ENCODE measurements around the gene EHBP1L1. TPM values are rescaled to one million over a fixed set of nuclear protein-coding genes. Genes with fewer than 3 reads are reported as not detected.

EHBP1L1 gene
- total RNA-seq, 1 donor from 2014 or later, result 43.5 TPM

DNA sequence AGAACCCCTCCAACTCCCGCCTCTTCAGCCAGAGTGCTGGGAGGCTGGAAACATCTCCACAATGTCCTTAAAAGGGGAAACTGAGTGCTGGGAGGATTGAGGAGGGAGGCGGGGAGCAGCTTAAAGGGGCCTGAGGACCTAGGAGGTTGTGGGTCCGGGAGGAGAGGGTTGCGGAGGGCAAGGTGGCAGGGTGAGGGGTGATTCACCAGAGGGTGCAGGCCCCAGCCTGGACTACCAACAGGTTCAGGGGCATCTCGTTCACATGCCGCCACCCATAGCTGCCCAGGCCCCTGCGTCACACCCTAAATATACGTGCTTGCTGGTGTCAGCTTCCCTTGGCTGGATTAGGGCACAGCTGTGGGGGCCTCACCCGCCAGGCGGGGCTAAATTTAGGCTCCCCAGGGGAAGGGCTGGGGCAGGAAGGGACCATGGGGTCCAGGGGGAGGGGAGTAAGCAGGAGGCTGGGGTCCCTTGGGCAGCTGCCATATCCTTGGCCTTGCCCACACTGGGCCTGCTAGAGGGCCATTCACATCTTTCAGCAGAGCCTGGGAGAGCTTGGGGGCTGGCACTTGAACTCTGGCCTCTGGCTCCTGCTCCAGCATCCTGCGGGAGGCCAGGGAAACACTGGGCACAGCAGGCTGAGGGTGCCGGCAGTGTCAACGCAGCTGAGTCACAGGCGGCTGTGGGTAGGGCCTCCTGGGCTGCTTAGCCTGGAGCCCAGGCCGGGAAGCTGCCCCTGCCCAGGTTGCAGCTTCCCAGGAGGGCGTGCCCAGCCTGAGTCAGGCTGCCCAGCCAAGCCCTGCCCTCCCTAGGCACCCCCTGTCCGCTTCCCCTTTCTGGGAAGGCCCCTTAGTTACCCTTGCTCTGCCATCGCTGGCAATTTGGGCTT is 1.3 kb downstream of the EHBP1L1 start:
- DNase-seq (ENCODE audit: low read depth, low spot score), result no peak

DNA sequence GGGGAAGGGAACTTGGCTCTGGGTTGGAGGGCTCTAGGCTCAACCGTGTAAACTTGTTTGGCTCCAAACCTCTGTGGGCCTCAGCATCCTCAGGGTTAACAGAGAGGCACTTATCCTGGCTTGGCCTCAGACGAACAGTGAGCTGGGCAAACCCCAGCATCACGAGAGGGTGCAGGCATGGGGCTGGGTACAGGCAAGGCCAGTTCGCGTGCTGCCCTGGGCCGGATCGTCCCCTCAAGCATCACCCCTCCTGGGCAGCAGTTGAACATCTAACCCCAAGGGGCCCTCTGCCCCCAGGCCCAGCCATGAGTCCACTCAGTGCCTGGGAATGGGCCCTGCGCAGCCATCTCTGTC is 1.9 kb downstream of the EHBP1L1 start:
- no peak for DNase-seq (ENCODE audit: low read depth, low spot score)

DNA sequence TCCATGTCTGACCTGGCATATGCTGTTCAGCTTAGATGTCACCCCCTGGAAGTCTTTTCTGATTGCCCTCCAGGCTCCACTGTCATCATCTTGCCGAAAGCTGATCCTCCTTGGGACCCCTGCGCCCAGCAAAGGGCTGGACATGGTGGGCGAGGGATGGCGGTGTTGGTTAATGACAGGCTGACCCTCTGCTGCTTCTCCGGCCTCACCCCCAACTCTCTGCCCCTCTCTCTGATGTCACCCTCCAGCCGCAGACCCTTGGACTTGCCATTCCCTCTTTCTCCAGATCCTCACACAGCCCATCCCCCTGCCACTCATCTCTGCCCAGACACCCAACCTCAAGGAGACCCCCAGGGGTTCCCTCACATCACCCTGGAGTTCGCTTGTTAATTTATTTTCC is 2.3 kb downstream of the EHBP1L1 start:
- DNase-seq (ENCODE audit: low read depth, low spot score), result no peak

DNA sequence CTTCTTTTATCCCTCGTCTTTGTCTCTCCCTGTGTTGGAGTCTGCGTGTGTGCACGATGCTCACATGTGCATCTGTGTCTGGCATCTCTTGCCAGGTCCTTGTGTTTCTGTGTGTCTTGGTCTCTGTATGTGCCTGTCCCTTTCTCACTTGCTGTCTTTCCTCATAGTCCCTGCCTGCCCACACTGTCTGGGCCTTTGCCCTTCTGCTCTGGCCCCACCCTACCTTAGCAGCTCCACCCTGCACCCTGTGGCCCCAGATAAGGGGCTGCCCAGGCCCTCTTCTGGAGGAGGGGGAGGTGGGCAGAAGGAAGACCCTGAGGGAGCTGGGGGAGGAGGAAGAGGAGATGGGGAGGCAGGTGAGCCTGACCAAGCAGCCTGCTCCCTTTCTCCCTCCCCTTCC is 2.8 kb downstream of the EHBP1L1 start:
- no peak for DNase-seq (ENCODE audit: low read depth, low spot score)

DNA sequence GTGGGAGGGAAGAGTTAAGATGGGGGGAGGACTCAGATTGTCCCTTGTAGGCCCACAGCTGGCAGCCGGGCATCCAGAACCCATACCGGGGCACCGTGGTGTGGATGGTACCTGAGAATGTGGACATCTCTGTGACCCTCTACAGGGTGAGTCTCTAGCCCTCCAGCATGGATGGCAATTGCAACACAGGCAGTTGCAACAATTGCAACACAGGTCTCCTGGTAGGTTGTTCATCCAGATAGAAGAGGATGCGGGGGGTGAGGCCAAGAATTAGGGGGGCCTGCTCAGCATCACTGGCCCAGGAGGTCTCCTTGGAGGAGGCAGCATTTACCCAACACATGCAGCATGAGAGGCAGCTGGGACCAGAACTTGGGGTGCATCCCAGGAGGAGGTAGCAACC is 3.4 kb downstream of the EHBP1L1 start:
- DNase-seq (ENCODE audit: low read depth, low spot score), result no peak

DNA sequence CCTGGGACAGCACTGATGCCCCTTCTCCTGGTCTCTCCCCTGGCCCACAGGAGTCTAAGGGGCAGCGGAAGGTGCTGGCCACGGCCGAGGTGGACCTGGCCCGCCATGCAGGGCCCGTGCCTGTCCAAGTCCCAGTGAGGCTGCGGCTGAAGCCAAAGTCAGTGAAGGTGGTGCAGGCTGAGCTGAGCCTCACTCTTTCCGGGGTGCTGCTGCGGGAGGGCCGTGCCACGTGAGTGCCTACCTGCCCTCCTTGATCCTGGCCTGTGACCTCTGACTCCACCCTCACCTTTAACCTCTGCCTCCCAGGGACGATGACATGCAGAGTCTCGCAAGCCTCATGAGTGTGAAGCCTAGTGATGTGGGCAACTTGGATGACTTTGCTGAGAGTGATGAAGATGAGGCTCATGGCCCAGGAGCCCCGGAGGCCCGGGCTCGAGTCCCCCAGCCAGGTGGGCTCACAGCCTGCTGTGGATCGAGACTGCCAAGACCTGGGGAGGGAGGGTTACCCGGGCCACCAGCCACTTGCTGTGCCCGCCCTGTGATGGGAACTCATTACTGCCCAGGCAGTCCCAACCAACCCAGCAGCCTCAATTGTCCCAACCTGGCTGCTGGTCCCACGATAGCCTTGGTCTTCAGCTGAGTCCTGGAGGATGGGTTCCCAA is 4.3 kb downstream of the EHBP1L1 start:
- no peak for DNase-seq (ENCODE audit: low read depth, low spot score)

DNA sequence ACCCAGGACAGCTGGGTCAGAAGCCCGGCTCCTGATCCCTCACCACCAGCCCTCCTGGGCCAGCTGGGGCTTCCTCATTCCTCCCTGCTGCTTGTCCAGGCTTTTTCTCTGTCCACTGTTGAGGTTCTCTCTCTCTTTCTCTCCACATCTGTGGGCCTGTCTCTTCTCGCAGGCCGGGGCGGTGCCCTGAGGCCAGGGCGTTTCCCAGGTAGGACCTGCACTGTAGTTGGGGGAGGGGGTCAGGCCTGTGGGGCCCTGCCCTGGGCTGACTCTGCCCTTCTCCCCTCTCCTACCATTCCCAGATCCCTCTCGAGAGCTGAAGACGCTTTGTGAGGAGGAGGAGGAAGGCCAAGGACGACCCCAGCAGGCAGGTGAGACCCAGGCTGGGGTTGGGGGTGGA is 4.9 kb downstream of the EHBP1L1 start:
- DNase-seq (ENCODE audit: low read depth, low spot score), result no peak

DNA sequence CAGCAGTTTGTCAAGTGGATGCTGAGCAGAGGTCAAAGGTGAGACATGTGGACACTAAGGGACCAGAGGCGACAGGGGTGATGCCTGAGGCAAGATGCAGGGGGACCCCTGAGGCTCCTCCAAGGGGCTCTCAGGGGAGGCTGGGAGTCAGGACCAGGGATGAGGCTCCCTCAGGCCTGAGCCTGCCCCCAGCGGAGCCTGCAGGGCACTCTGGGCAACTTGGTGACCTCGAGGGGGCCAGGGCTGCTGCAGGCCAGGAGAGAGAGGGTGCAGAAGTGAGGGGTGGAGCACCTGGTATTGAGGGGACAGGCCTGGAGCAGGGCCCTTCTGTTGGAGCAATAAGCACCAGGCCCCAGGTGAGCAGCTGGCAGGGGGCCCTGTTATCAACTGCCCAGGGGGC is 6.1 kb downstream of the EHBP1L1 start:
- DNase-seq (ENCODE audit: low read depth, low spot score), result no peak

DNA sequence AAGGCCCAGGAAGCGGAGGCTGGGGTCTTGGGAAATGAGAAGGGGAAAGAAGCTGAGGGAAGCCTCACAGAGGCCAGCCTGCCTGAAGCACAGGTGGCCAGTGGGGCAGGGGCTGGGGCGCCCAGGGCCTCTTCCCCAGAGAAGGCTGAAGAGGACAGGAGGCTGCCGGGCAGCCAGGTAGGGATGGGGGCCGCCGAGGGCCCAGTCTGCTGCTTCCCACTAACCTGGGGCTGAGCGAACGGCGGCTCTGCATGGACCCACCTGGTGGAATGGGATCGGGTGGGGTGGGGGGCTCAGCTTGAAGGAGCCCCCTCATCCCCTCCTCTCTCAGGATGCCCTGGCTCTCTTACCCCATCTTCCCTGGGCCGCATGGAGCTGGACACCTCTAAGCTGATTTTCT is 7.7 kb downstream of the EHBP1L1 start:
- no peak for DNase-seq (ENCODE audit: low read depth, low spot score)

DNA sequence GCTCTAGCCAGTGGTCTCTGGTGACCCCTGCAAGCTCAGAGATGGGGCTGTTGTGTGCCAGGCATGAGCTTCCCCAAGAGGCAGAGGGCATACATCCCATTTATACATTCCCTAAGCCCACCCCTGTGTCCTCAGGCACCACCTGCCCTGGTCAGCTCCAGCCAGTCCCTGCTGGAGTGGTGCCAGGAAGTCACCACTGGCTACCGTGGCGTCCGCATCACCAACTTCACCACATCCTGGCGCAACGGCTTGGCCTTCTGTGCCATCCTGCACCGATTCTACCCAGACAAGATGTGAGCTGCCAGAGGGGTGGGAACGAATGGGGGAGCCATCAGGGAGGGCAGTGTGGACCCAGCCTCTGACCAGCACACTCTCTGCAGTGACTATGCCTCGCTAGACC is 8.3 kb downstream of the EHBP1L1 start:
- DNase-seq (ENCODE audit: low read depth, low spot score), result no peak

DNA sequence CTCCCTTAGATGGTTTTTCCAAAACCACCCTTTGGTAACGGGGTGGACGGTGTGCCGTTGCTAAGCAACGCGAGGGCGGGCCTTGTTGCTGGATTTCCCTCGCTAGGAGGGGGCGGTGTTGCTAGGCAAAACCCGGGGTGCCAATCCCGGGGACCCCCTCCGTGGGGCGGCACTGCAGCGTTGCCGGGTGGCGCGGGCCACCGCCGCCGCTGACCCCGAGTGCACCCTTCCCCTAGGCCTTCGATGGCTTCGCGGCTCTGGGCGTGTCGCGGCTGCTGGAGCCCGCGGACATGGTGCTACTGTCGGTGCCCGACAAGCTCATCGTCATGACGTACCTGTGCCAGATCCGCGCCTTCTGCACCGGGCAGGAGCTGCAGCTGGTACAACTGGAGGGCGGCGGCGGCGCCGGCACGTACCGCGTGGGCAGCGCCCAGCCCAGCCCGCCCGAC is 8.9 kb downstream of the EHBP1L1 start:
- no peak for DNase-seq (ENCODE audit: low read depth, low spot score)

DNA sequence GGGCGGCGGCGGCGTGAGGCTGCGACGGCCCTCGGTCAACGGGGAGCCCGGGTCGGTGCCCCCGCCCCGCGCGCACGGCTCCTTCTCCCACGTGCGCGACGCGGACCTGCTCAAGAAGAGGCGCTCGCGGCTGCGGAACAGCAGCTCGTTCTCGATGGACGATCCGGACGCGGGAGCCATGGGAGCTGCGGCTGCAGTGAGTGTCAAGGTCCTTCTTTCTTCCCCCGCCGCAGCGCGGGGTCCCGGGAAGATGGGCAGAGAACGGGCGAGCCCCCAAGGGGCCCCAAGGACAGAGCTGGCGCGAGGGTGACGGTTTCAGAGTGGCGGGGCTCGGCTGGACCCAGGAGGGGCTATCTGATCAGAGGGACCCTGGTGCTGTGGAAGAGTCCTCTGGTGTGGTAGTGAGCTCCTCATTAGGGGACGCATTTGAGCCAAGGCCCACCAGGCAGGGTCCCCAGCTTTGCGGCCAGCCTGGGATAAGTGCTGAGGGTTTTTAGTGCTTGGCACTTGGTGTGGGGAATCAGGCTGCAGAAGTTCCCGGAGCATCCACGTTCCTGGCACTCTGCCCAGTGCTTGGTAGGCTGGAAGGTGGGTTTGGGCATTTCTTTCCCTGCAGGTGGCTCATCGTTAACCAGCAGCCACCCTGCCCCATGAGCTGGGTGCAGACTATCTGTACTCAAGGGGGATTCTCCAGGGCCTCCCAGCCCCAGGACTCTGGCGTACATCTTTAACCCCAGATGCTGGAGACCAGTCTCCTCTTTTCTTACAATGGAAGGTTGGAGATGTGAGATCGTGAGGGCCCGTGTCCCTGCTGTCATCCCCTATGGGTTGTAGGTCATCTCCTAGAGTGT is 9.8 kb downstream of the EHBP1L1 start:
- DNase-seq (ENCODE audit: low read depth, low spot score), result no peak

DNA sequence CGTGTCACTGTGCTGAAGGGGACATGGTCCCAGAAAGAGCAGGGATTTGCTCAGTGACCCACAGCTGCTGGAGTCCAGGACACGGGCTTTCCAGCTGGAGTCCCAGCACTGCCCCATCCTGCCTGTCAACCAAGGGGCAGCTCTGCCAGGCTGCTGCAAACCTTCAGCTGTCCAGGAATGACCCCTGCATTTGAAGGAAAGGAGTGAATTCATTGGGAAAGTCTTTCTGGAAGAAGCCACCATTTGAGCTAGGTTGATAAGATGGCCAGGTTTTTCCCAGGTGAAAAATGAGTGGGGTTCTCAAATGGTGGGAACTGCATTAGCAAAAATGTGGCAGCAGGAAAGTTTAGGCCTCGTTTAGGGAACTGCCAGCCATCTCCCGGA is 10.4 kb downstream of the EHBP1L1 start:
- no peak for DNase-seq (ENCODE audit: low read depth, low spot score)

DNA sequence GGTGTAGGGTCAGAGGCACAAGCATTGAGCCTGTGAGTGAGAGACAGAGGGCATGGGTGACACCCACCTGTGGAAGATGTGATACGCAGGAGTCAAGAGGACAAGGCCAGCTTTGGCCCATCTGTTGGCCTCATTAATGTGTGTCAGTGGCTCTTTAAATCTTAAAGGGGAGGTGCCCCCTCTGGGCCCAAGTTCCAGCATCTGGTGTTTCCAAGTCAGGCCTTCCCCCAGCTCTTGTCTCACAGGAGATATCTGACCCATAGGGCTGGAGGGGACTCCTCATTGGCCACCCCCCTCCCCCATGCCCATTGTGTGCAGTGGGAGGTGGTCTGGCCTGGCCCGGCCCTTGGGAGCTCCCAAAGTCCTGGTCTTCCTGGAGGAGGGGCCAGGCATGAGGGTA is 10.8 kb downstream of the EHBP1L1 start:
- no peak for DNase-seq (ENCODE audit: low read depth, low spot score)

DNA sequence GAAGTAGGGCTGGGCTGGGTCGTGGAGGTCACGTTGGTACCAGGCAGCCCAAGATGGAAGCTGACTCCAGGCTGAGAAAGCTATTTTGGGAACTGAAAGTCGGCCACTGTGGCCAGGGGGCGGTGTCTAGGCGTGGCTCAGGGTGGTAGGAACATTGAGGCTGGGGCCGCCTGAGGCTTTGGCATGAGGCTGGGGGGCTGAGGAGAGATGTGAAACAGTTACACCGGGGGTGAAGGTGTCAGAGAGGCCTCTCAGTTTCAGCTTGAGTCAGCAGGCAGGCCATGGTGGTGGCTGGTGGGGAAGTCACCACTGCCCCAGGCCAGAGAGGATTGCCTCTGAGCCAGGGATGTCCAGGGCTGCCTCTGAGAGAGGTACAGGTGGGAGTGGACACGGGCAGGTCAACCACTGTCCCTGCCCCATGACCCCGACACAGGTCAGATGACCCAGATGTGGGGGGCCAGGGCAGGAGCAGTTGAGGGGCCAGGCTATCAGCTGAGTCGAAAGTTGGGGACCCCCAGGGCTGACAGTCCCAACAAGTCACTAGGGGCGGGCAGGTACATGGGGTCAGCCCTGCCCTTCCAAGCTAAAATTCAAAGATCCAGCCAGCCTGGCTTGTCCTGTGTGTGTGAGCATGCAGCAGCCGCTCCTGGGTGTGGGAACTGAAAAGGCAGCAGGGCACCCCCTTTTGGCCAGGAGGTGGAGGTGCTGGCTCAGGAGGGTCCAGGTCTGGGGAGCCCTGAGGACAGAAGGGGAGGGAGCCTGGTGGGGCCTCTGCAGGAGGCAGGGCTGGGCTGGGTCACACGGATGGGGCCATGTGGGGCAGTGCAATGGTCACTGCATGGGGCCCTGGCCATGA is 12.6 kb downstream of the EHBP1L1 start:
- DNase-seq (ENCODE audit: low read depth, low spot score), result no peak

DNA sequence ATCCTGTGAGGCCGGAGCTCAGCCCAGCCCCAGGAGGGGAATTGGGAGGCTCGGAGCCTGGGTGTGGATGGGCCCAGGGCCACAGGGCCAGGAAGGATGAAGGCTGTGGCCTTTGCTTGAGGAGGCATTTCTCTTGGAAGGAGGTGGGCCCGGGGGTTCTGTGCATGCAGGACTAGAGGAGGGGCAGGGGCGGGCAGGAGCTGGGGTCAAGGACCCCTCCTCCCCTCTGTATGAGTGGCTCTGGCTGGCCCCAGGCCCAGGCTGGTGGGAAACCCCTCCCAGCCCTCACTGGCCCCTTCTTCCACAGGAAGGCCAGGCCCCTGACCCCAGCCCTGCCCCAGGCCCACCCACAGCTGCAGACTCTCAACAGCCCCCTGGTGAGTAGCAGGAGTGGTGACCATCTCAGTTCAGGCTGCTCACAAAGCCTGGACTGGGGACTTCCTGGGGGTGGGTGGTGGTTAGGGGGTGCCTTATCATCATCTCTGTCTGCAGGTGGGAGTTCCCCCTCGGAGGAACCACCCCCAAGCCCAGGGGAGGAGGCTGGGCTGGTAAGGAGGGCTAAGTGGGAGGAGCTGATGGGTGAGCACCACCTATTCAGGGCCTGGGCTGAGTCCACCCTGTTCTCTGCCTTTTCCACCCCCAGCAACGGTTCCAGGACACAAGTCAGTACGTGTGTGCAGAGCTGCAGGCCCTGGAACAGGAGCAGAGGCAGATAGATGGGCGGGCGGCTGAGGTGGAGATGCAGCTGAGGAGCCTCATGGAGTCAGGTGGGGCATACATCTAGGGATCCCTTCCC is 13.8 kb downstream of the EHBP1L1 start:
- DNase-seq (ENCODE audit: low read depth, low spot score), result no peak

DNA sequence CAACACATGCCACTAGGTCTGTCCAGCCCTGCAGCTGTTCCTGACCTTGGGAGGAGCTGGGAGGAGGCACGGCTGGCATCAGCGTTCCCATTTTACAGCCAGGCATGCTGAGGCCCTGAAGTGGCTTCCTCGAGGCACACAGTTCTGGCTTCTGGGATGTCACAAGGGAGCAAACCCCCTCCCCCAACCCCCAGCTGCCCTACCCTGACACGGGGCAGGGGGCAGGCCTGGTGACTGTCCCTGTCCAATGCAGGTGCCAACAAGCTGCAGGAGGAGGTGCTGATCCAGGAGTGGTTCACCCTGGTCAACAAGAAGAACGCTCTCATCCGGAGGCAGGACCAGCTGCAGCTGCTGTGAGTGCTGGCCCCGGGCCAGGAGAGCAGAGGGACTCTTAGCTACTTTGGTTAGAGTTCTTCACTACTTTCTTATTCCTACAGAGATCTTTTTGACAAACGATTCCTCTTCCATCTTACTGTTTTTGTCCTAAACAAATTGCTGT is 14.4 kb downstream of the EHBP1L1 start:
- DNase-seq (ENCODE audit: low read depth, low spot score), result no peak

DNA sequence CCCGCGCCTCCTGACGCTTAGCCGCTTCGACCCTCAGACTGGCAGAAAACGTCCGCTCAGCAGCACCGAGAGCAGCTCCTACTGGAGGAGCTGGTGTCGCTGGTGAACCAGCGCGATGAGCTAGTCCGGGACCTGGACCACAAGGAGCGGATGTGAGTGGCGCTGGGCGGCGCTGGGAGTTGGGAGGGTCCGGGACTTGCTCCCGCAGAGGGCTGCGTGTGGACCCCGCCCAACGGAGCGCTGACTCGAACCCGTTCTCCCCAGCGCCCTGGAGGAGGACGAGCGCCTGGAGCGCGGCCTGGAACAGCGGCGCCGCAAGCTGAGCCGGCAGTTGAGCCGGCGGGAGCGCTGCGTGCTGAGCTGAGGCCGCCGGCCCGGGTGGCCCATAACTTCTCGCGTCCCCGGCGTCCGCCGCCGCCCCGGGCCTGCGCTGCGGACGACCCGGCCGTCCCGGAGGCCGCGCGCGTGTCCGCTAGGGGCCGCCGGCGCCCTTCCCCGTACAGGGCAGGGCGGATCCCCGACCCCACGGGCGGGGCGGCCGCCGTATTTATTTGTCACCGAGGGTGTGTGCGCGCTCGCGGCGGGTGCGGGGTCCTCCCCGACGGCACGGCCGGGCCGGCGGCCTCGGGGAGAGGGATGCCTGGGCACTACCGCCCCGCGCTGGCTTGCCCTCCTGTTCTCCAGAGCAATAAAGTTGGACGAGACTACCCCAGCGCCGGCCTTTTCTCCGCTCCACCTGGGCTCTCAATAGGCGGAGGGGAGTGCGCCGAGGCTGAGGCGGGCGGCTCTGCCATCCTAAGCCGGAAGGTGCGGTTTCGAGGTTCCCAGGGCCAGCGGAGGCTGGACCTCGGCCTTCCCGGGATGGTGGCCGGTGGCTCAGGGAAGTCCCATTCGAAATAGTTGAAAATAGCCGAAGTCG is 16.3 kb downstream of the EHBP1L1 start:
- DNase-seq (ENCODE audit: low read depth, low spot score), result no peak

DNA sequence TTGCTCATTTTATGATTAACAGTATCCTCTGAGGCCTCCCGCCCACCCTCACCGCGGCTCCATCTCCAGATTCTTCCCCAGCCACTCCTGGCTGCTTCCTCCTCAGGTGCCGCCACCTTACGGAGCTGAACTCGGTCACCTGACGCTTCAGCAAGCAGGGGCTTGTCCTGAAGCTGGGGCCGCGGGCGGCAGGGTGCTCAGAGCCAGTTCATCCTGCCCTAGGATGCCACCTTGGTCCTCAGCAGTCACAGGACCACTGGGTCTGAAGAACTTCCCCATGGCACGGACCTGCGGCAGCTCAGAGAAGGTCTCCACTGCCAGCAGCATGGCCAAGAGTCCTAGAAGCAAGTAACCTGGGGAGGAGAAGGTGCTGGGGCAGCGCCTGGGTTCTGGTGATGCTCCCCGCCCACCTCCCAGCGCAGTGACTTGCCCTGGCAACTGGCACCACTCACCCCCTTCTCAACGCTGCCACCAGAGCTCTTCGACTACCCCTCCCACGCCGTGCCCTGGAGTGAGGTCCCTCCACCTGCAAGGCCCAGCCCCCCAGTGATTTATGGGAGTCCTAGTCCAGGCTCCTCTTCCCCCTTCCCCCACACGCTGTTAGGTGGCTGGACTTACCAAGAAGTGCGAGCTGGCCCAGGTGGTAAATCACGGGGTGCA is 17.1 kb downstream of the EHBP1L1 start:
- no peak for DNase-seq (ENCODE audit: low read depth, low spot score)
